Muscle layer of duodenum (tissue), 2 donors: ENCODE results near the gene C11orf86.

ENCODE experiments used
- H3K27ac ChIP-seq: one replicate; pipeline ENCODE4 v1.7.0; 2013; ENCODE audit warnings: mild to moderate bottlenecking, low read length
- H3K27me3 ChIP-seq: one replicate; pipeline ENCODE4 v1.7.0; 2013; ENCODE audit warnings: low read depth, mild to moderate bottlenecking, control low read depth, low read length
- H3K36me3 ChIP-seq, 2 donors: one replicate each; pipeline ENCODE4 v1.7.0; 2013; ENCODE audit warnings: low read length in 2 of 2, control low read depth in 1 of 2, mild to moderate bottlenecking in 1 of 2; ENCODE audit not compliant: insufficient read depth in 2 of 2, control insufficient read depth in 1 of 2
- H3K4me1 ChIP-seq, 2 donors: one replicate each; pipeline ENCODE4 v1.7.0; 2013; ENCODE audit warnings: low read length in 2 of 2, mild to moderate bottlenecking in 2 of 2, control low read depth in 1 of 2, moderate library complexity in 1 of 2; ENCODE audit not compliant: insufficient read depth in 2 of 2, control insufficient read depth in 1 of 2
- H3K4me3 ChIP-seq, 2 donors: one replicate each; pipeline ENCODE4 v1.7.0; 2013; ENCODE audit warnings: low read length in 2 of 2, low read depth in 1 of 2, mild to moderate bottlenecking in 1 of 2
- H3K9me3 ChIP-seq, 2 donors: one replicate each; pipeline ENCODE4 v1.7.0; 2013; ENCODE audit warnings: low read length in 2 of 2, control low read depth in 1 of 2, mild to moderate bottlenecking in 1 of 2; ENCODE audit not compliant: control insufficient read depth in 1 of 2
- donor health status: healthy.

The C11orf86 gene

DNA sequence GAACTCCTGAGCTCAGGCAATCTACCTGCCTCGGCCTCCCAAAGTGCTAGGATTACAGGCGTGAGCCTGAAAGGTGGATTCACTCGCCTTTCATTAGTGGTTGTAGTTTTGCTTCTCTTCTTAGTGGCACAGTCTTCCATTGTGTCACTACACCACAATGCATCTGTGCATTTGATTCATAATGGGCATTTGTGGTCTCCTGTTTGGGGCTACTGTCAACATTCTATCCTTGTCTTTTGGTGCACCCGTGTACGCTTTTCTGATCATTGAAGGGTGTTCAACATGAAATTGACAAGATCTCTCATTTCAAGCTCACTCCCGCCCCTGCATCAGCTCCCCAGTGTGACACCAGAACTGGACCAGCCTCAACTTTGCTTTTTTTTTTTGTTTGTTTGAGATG lies 45.8 kb downstream of the C11orf86 start:
- Histone ChIP-seq H3K4me1 (peaks cover 0 to 16% of the 10 kb centered on the region in 2 donors), H3K27me3 (peaks cover 9% of the 10 kb centered on the region), H3K9me3 (no peaks in the 10 kb centered on the region), H3K27ac (no peak overlapping the region), H3K36me3 (no peaks in the 10 kb centered on the region), H3K4me3 (no peak overlapping the region)

DNA sequence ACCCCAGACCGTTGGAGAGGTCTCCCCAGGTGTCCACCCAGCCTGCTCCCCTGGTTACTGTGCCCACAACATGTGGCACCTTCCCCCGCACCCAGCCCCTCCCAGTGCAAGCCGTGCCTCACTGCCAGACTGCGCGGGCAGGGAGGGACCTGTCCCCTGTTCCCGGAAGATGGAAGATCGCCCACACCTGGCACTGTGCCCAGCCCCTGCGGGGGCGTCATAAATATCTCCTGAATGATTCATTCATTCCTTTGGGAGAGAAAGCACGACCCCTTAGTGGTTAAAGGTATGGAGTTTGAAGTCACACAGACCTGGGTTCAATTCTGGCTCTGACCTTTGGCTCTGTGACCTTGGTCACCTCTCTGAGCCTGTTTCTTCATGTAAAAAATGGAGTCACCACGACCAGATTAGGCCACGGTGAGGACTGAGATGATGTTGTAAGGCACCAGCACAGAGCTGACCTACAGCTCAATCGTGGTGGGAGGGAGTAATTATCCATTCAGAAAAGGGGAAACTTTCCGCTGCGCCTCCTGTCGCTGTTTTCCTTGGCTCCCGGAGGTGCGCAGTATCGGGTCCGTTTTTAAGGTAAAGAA lies 47.3 kb downstream of the C11orf86 start:
- no peaks in the 10 kb centered on the region for H3K9me3 ChIP-seq
- no peak overlapping the region for H3K27ac ChIP-seq
- H3K36me3 ChIP-seq: no peaks in the 10 kb centered on the region
- peak overlapping the region in 1 of 2 donors; percentile 61 for H3K4me3 ChIP-seq
- peaks cover 0 to 16% of the 10 kb centered on the region in 2 donors for H3K4me1 ChIP-seq
- peaks cover 9% of the 10 kb centered on the region for H3K27me3 ChIP-seq

DNA sequence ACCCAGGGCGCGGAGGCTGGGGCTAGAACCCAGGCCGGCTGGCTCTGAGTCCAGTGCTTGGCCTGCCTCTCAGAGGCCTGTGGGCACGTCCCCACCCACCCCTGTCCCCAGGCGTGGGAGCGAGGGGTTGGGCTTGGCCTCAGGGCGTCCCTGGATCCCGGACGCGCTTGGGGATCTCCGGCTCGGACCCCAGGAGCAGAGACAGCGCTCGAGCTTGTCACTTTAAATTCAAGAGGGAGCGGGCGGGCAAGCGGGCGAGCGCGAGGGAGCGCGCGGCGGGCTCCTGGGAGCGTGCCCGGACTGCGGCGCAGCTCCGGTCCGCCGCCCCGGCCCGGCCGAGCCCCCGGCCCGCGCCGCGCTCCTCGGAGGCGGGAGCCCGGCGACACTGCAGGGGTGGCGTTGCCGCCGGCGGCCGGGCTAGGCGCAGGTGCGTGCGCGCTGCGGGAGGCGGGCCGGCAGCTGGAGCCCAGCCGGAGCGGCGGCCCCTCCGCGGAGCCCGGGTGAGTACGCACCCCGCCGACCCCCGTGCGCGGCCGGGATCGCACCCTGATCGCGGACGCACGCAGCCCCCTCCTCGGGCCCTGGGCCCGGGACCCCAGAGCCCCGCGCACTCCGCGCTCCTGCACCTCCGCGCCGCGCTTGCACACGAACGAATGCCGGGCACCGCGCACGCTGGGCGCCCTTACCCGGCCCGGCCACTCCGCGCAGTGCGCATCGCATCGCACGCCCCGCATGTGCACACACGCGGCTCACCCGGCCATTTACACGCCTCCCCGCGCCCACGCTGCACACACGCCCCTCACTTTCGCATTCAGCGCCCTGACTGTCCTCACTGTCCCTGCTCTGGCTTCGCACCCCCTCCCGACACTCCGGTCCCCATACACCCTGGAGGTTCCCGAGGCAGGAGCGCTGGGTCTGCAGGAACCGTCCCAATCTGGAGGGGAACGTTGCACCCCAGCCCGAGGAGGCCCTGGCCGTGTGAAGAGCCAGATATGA lies 48.2 kb downstream of the C11orf86 start, which contains the start of gene SYT12:
TSS of gene SYT12 (plus strand) at position 174 of the 996 bp plus-strand sequence. CDS start 7,011 bp downstream, outside the sequence.
- H3K4me1 ChIP-seq: peaks cover 0 to 16% of the 10 kb centered on the region in 2 donors
- no peak within 1 kb of the TSS for H3K27ac ChIP-seq
- no peaks in the 10 kb centered on the region for H3K9me3 ChIP-seq
- H3K36me3 ChIP-seq: no peaks in the 10 kb centered on the region
- H3K4me3 ChIP-seq: peak within 1 kb of the TSS in 1 of 2 donors; percentile 63
- H3K27me3 ChIP-seq: peaks cover 9% of the 10 kb centered on the region

DNA sequence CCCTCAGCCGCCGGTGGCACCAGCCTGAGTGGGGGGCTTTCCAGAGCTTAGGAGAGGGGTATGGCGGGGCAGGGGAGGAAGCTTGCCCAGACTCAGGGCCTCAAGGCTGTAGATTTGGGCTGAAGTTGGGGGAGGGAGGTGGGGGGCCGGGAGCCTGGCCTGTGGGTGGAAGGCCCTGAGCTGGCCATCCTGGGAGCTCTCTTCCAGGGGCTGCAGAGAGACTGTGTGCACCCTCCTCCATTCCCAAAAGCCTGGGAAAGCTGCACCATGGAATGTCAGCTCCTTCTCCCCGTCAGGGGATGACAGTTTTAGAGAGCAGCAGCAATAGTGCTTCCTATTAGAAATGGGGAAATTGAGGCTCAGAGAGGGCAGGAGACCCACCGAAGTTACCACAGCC lies 48.9 kb downstream of the C11orf86 start:
- Histone ChIP-seq H3K9me3 (no peaks in the 10 kb centered on the region), H3K4me3 (peak overlapping the region in 1 of 2 donors; percentile 63), H3K27me3 (peaks cover 9% of the 10 kb centered on the region), H3K36me3 (no peaks in the 10 kb centered on the region), H3K4me1 (peaks cover 0 to 16% of the 10 kb centered on the region in 2 donors), H3K27ac (no peak overlapping the region)

DNA sequence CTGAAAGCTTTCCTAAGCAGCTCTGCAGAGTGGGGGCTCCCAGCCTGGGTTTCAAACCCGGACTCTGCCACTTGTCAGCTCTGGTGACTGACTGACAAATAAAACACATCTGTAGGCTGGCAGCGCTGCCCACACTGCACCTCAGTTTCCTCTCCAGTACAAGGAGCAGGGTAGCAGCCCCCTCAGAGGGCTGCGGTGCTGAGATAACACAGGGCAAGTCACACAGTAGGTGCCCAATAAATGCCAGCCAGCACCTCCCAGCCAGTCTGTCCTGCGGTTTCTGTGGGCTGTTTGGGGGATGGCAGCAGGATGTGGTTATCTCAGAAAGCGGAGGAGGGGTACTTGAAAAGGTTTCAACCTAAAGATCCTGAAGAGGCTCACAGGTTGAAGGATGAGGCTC lies 49.3 kb downstream of the C11orf86 start:
- H3K4me1 ChIP-seq: peaks cover 0 to 16% of the 10 kb centered on the region in 2 donors
- no peak overlapping the region for H3K4me3 ChIP-seq

DNA sequence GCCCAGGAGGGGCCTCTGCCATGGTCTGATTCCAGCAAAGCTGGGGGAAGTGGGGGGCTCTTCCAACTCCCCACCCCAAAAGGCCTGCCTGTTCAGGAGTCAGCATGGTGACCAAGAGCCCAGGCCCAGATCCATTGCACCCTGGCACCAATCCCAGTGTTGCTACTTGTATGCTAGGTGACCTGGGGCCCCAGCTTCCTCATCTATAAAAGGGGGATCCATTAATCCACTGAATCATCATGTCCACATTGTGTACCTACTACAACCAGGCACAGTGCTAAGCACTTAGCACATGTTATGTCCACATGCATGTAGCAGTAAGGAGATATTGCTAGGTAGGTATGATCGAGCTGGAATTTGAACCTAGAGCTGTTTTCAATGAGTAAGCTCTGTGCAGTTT lies 49.9 kb downstream of the C11orf86 start:
- no peak overlapping the region for H3K27ac ChIP-seq
- no peak overlapping the region for H3K4me3 ChIP-seq
- no peaks in the 10 kb centered on the region for H3K36me3 ChIP-seq
- H3K4me1 ChIP-seq: peaks cover 0 to 16% of the 10 kb centered on the region in 2 donors
- H3K27me3 ChIP-seq: peaks cover 9% of the 10 kb centered on the region
- H3K9me3 ChIP-seq: no peaks in the 10 kb centered on the region

More for the DNA sequence above, 49.3 kb downstream of the C11orf86 start:
- Histone ChIP-seq H3K9me3 (no peaks in the 10 kb centered on the region), H3K36me3 (no peaks in the 10 kb centered on the region), H3K27me3 (peaks cover 9% of the 10 kb centered on the region), H3K27ac (no peak overlapping the region)

DNA sequence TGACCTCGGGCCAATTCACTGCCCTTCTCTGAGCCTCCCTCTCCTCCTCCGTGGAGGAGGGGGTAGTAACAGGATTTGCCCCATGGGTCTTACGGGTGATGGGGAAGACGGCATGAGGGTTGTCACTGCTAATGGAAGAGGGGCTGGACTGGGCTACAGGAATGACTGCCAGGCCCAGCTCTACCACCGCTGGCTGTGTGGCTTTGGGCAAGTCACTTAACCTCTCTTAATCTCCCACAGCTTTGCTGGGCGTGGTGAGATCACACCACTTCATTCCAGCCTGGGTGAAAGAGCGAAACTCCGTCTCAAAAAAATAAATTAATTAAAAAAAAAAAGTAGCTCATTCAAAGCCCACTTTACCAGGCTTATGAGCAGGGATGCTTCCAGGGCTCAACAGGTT lies 50.6 kb downstream of the C11orf86 start:
- Histone ChIP-seq H3K4me1 (peaks cover 0 to 16% of the 10 kb centered on the region in 2 donors), H3K27ac (no peak overlapping the region), H3K36me3 (no peaks in the 10 kb centered on the region), H3K27me3 (peaks cover 9% of the 10 kb centered on the region), H3K9me3 (no peaks in the 10 kb centered on the region), H3K4me3 (no peak overlapping the region)
